GM12873 (cell line): ENCODE results near the gene GRPR.

Source experiments
- CTCF ChIP-seq: IDR thresholded peaks from 2 replicates; pipeline ENCODE4 v1.5.1; 2012; ENCODE audit warnings: low read depth, mild to moderate bottlenecking, moderate library complexity, low read length, control low read depth; ENCODE audit not compliant: insufficient read depth; ENCODE audit errors: missing control alignments

GRPR gene

GRCh38 chrX:16177260-16177659 lies 53.9 kb downstream of the GRPR start:
- TF ChIP-seq CTCF = no peak

GRCh38 chrX:16185725-16186136 lies 62.4 kb downstream of the GRPR start:
- TF ChIP-seq CTCF = no peak

- TF ChIP-seq CTCF = no peak
These were observed 63.1 kb downstream of the GRPR start for GRCh38 chrX:16186380-16187007.

- TF ChIP-seq CTCF = no peak
These were observed 63.8 kb downstream of the GRPR start for GRCh38 chrX:16187024-16187760.

GRCh38 chrX:16188687-16189086 lies 65.3 kb downstream of the GRPR start:
- TF ChIP-seq CTCF = no peak

- TF ChIP-seq CTCF = no peak
These were observed 68.2 kb downstream of the GRPR start for GRCh38 chrX:16191605-16192004.

- TF ChIP-seq CTCF = no peak
These were observed 73.5 kb downstream of the GRPR start for GRCh38 chrX:16196829-16197228.
